ENCODE data around the gene HUS1B. TPM values are rescaled to one million over a fixed set of nuclear protein-coding genes. Genes with fewer than 3 reads are reported as not detected.

HUS1B gene
- 0.40 and 0.91 TPM in 2 replicates for total RNA-seq

DNA sequence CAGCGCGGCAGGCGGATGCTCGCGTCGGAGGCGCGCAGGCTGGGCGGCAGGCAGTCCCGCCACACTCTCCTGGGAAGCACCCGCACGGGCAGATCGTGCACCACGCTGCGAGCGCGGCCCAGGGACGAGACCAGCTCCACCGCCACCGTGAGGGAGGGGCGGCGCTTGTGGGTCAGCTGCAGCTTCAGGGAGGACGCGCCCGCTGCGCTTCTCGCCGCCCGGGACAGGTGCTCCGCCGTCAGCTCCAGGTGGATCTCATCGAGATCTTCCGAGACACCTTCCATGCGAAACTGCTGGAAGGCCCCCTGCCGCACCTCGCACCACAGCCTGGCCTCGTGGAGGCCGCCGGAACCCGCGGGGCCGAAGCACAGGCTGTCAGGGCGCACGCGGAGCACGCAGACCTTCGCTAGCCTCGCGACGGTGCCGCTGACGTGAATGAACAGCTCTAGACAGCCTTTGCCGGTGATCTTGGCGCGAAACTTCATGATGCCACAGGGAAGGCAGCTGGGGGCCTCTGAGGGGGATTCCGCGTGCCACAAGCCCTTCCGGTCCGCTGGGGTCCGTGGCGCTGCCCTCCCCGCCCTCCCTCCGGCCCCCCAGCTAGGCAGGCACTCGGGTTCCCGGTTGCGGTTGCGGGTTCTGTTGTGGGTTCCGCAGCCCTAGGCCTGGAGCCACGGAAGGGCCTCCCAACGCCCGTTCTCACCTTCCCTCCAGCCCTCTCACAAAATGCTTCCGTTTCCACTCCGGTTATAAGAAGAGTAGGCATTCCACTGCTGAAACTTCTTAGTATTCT is at the start of gene HUS1B:
TSS of gene HUS1B (minus strand) at position 641 of the 793 bp plus-strand sequence. CDS start at position 485, 156 bp downstream.

DNA sequence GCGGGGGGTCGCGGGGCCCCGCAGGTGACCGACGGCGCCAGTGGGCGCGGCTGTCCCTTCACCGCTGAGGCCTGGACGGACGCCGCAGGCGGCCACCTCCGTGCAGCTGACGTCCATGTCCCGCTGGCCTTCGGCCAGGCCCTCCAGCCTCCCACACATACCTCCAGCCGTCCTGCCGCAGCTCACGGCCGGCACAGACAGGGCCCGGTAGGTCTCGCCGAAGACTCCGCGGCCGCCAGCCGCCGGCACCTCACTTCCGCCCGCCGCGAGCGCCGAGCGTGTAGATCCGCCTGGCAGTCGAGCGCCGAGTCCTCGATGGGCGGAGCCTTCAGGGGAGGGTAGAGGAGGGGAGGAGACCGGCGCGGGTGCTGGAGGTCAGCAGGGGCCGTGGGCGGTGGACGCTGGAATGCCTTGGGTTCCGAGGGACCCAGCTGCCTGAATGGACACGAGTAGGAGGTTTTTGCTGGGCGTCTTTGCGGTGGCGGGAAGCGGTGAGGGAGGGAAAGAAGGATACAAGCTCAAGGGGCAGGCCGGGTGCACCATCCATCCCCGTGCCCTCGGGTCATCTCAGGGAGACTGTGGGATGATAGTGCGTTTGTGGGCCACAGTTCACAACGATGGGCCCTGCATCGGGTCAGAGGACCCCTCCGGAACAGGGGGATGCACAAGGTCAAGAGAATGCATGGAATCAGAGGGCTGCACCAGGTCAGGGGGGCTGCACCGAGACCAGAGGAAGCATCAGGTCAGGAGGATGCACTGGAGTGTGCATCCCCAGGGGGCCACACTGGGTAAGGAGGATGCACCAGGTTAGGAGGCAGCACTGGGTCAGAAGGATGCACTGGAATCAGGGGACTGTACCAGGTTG is 36.2 kb upstream of the HUS1B start, which contains the start of gene EXOC2:
TSS of gene EXOC2 (minus strand) at position 282 of the 865 bp plus-strand sequence. CDS start 55,321 bp downstream, outside the sequence.

Other genes with a start within 250 kb of the HUS1B start
- 18.0 and 33.1 TPM in 2 replicates for gene EXOC2, start 36.0 kb upstream of the HUS1B start, total RNA-seq

All from epithelial cell of alveolus of lung (primary cell).